DND-41 (cell line): ENCODE data around the gene MED13.

Source experiments
- ATAC-seq: fragments of 200-7000 bp; cut with Tn5 transposase; 3 replicates; pipeline ENCODE4 v1.9.1; 2021; ENCODE audit warnings: low read depth; ENCODE audit not compliant: insufficient read depth
- DNase-seq: peaks from one replicate; pipeline ENCODE4 v3.0.0-alpha.2; 2020
- H2AFZ ChIP-seq: 2 replicates; pipeline ENCODE4 v1.6.0; 2012; ENCODE audit warnings: low read depth, low read length
- H3K27ac ChIP-seq: 2 replicates; pipeline ENCODE4 v1.5.1; 2012; ENCODE audit warnings: low read length, inconsistent platforms
- H3K27me3 ChIP-seq: fragments of 200-600 bp; sonication (generic); 2 replicates; pipeline ENCODE4 v1.6.0; 2012; ENCODE audit warnings: low read length, mild to moderate bottlenecking, inconsistent platforms; ENCODE audit not compliant: insufficient read depth, poor library complexity
- H3K36me3 ChIP-seq: 2 replicates; pipeline ENCODE4 v1.5.1; 2012; ENCODE audit warnings: low read length, inconsistent platforms; ENCODE audit not compliant: insufficient read depth
- H3K4me1 ChIP-seq: 2 replicates; pipeline ENCODE4 v1.5.1; 2012; ENCODE audit warnings: mild to moderate bottlenecking, low read length; ENCODE audit not compliant: insufficient read depth
- H3K4me2 ChIP-seq: 2 replicates; pipeline ENCODE4 v1.6.0; 2012; ENCODE audit warnings: mild to moderate bottlenecking, moderate library complexity, low read length, inconsistent platforms; ENCODE audit not compliant: insufficient read depth
- H3K4me3 ChIP-seq, 2 experiments: fragments of 200-600 bp in 1 of 2; shearing (Covaris generic) in 1 of 2; 2 replicates each; pipeline ENCODE4 v1.5.1; 2012 to 2016; ENCODE audit warnings: inconsistent platforms in 2 of 2, low read length in 2 of 2, mild to moderate bottlenecking in 2 of 2, low read depth in 1 of 2, moderate library complexity in 1 of 2
- H3K79me2 ChIP-seq: 2 replicates; pipeline ENCODE4 v1.6.0; 2012; ENCODE audit warnings: low read length, inconsistent platforms; ENCODE audit not compliant: insufficient read depth
- H3K9ac ChIP-seq: 2 replicates; pipeline ENCODE4 v1.6.0; 2012; ENCODE audit warnings: low read depth, mild to moderate bottlenecking, inconsistent platforms, low read length, moderate library complexity
- H3K9me3 ChIP-seq: 2 replicates; pipeline ENCODE4 v1.5.1; 2012; ENCODE audit warnings: low read length, moderate library complexity, mild to moderate bottlenecking, inconsistent platforms; ENCODE audit not compliant: insufficient read depth, severe bottlenecking
- H4K20me1 ChIP-seq: 2 replicates; pipeline ENCODE4 v1.6.0; 2012; ENCODE audit warnings: low read length; ENCODE audit not compliant: insufficient read depth
- EZH2 ChIP-seq: IDR thresholded peaks from 3 replicates; pipeline ENCODE4 v1.6.1; 2012; ENCODE audit warnings: borderline replicate concordance, low read depth, mild to moderate bottlenecking, moderate library complexity, low read length, inconsistent platforms; ENCODE audit not compliant: severe bottlenecking
- TF ChIP-seq, protein P1 (sequence below): IDR thresholded peaks from 2 replicates; pipeline ENCODE4 v1.5.1; 2012; ENCODE audit warnings: borderline replicate concordance, low read length, moderate library complexity, mild to moderate bottlenecking; ENCODE audit not compliant: poor library complexity, severe bottlenecking; ENCODE audit errors: extremely low read depth

The MED13 gene

GRCh38 chr17:62049299-62049698 is 15.8 kb downstream of the MED13 start:
- peaks cover 32% of the 10 kb centered on the region; the same call in 1 of the 2 replicates for H4K20me1 ChIP-seq

DNA sequence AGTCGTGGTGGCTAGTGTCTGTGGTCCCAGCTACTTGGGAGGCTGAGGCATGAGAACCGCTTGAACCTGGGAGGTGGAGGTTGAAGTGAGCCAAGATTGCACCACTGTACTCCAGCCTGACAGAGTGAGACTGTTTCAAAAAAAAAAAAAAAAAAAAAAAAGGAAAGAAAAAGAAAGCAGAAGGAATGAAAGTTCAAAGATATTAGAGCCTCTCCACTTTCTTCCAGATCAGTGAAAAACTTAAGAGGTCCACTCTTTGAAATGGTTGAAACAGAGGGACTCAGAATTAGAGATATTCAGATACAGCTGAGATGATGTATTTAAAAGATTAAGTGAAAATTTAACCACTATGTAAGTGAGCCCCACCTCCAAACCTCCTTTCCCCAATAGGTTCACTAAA is 16.8 kb downstream of the MED13 start:
- ATAC-seq (no peak), DNase-seq (no peak)
- Histone ChIP-seq H2AFZ (no peak overlapping the region), H3K9me3 (no peaks in the 10 kb centered on the region), H3K4me3 (no peak overlapping the region), H3K9ac (no peak overlapping the region), H3K36me3 (peaks cover 89% of the 10 kb centered on the region), H3K79me2 (peaks cover 91% of the 10 kb centered on the region), H3K4me1 (no peaks in the 10 kb centered on the region), H4K20me1 (peaks cover 32% of the 10 kb centered on the region; the same call in 1 of the 2 replicates), H3K27ac (no peak overlapping the region), H3K27me3 (no peaks in the 10 kb centered on the region), H3K4me2 (no peak overlapping the region)
- TF ChIP-seq EZH2, result no peak
- TF ChIP-seq, protein P1, sequence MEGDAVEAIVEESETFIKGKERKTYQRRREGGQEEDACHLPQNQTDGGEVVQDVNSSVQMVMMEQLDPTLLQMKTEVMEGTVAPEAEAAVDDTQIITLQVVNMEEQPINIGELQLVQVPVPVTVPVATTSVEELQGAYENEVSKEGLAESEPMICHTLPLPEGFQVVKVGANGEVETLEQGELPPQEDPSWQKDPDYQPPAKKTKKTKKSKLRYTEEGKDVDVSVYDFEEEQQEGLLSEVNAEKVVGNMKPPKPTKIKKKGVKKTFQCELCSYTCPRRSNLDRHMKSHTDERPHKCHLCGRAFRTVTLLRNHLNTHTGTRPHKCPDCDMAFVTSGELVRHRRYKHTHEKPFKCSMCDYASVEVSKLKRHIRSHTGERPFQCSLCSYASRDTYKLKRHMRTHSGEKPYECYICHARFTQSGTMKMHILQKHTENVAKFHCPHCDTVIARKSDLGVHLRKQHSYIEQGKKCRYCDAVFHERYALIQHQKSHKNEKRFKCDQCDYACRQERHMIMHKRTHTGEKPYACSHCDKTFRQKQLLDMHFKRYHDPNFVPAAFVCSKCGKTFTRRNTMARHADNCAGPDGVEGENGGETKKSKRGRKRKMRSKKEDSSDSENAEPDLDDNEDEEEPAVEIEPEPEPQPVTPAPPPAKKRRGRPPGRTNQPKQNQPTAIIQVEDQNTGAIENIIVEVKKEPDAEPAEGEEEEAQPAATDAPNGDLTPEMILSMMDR, result no peak

More at GRCh38 chr17:62049299-62049698, 15.8 kb downstream of the MED13 start:
- Histone ChIP-seq H3K4me3 (no peak overlapping the region), H3K4me2 (no peak overlapping the region), H3K9ac (no peak overlapping the region), H3K27me3 (no peaks in the 10 kb centered on the region), H3K9me3 (no peaks in the 10 kb centered on the region), H3K36me3 (peaks cover 87% of the 10 kb centered on the region), H3K4me1 (no peaks in the 10 kb centered on the region), H3K27ac (no peak overlapping the region), H2AFZ (no peak overlapping the region), H3K79me2 (peaks cover 90% of the 10 kb centered on the region)
- ATAC-seq (no peak), DNase-seq (no peak)
- TF ChIP-seq, protein P1, result no peak

DNA sequence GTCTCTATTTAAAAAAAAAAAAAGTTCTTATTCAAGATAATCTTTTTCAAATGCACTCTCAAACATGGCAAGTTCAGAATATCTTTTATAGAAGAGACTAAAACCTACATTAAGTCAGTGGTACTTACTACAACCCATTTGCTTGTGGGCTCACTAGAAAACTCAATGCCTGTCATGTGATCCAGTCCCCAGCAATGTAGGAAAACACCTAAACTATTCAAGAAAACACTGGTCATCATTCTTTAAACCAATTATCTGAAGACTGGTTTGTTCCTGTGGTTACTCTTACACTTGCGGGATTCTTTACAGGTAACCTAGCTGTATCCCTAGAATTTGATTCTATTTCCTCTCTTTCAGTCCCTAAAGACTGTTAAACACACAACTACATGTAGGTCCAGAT is 19.6 kb downstream of the MED13 start:
- H3K36me3 ChIP-seq, result peaks cover 89% of the 10 kb centered on the region

More for the DNA sequence above, 19.6 kb downstream of the MED13 start:
- no peak overlapping the region for H2AFZ ChIP-seq
- no peak overlapping the region for H3K4me2 ChIP-seq
- H3K27me3 ChIP-seq, result no peaks in the 10 kb centered on the region
- H3K4me1 ChIP-seq, result no peaks in the 10 kb centered on the region
- no peak overlapping the region for H3K4me3 ChIP-seq
- H3K9ac ChIP-seq, result no peak overlapping the region
- no peak for TF ChIP-seq EZH2
- TF ChIP-seq, protein P1, result no peak
- no peak overlapping the region for H3K27ac ChIP-seq
- DNase-seq (no peak), ATAC-seq (no peak)
- peaks cover 93% of the 10 kb centered on the region for H3K79me2 ChIP-seq
- no peaks in the 10 kb centered on the region for H3K9me3 ChIP-seq
- peaks cover 39% of the 10 kb centered on the region; the same call in 1 of the 2 replicates for H4K20me1 ChIP-seq
